Right ventricle myocardium inferior (tissue), 1 donor: ENCODE data around the gene RNF168. TPM values are rescaled to one million over a fixed set of nuclear protein-coding genes. Genes with fewer than 3 reads are reported as not detected.
"Not testable (repeated sequence)": the region's sequence is repeated elsewhere in the genome, so short reads cannot be mapped to it uniquely, and the experiment has no call there.

Experiments used
- ATAC-seq: fragments of 200-7000 bp; cut with Tn5 transposase; one replicate; pipeline ENCODE4 v1.9.1; 2020; ENCODE audit warnings: mild to moderate bottlenecking, moderate library complexity
- DNase-seq: peaks from one replicate; pipeline ENCODE4 v3.0.0; 2021; ENCODE audit errors: missing footprints
- intact Hi-C: fragments of 100-400 bp; cut with DNase I; formaldehyde crosslinking; loops from one replicate; pipeline ENCODE4 v1.11.0; 2022
- total RNA-seq: library from RNA; stranded (reverse); fragmentation: NEBNext Ultra II Directional; extraction: Animal tissue kit (Norgen Biotek cat#: 25700); gene quantifications from one replicate; pipeline ENCODE4 v1.2.1, GENCODE V29; 2021
- donor health status: DM: no; HTN: yes; CAD: no; lungs with severe emphysema.

The RNF168 gene
- total RNA-seq, 1 donor from 2014 or later: 21.9 TPM

GRCh38 chr3:196518966-196519717 lies 15.6 kb upstream of the RNF168 start:
- intact Hi-C loops: loop anchor here (2.0 to 5.0 kb wide), 3 partner anchors 32 to 437 kb away; partner anchors contain the start of gene TFRC
- peak; percentile 43 for ATAC-seq
- no peak for DNase-seq

- intact Hi-C loops: loop anchor here (2.0 to 5.0 kb wide), 3 partner anchors 31 to 436 kb away; partner anchors contain the start of gene TFRC
- ATAC-seq (no peak), DNase-seq (no peak)
Measured at GRCh38 chr3:196517919-196518318, 14.4 kb upstream of the RNF168 start.

GRCh38 chr3:196517162-196517800 lies 13.7 kb upstream of the RNF168 start:
- ATAC-seq (no peak), DNase-seq (no peak)
- intact Hi-C loops: loop anchor here (5.0 kb wide), 2 partner anchors 265 to 435 kb away; partner anchors contain the start of gene TFRC

- intact Hi-C loops: loop anchor here (5.0 kb wide), 2 partner anchors 263 to 433 kb away; partner anchors contain the start of gene TFRC
- DNase-seq: no peak
- peak; percentile 85 for ATAC-seq
Measured at GRCh38 chr3:196514913-196515621, 11.5 kb upstream of the RNF168 start, which contains the start of gene SMCO1. TSS of gene SMCO1 (minus strand) at chr3:196515346. CDS start at chr3:196515209, 137 bp downstream.

GRCh38 chr3:196514350-196514716 lies 10.8 kb upstream of the RNF168 start:
- ATAC-seq (no peak), DNase-seq (no peak)
- intact Hi-C loops: no loop called here

GRCh38 chr3:196513697-196514349 lies 10.3 kb upstream of the RNF168 start:
- DNase-seq (no peak), ATAC-seq (peak; percentile 37)
- intact Hi-C loops: no loop called here

GRCh38 chr3:196511646-196512425 lies 8.3 kb upstream of the RNF168 start:
- intact Hi-C loops, ATAC-seq: not testable (repeated sequence)

GRCh38 chr3:196511108-196511507 lies 7.5 kb upstream of the RNF168 start:
- DNase-seq, ATAC-seq, intact Hi-C loops: not testable (repeated sequence)

More at GRCh38 chr3:196511646-196512425, 8.3 kb upstream of the RNF168 start:
- DNase-seq: not testable (repeated sequence)

GRCh38 chr3:196506687-196507086 lies 3.1 kb upstream of the RNF168 start:
- DNase-seq (no peak), ATAC-seq (no peak)
- intact Hi-C loops: no loop called here

- intact Hi-C loops: loop anchor here (5.0 kb wide), 1 partner anchor 72 kb away; the partner anchor contains the start of gene UBXN7
- DNase-seq (no peak), ATAC-seq (no peak)
Measured at GRCh38 chr3:196504556-196504955, 988 bp upstream of the RNF168 start.

- DNase-seq, ATAC-seq: not testable (repeated sequence)
- intact Hi-C loops: loop anchor here (5.0 kb wide), 1 partner anchor 72 kb away; the partner anchor contains the start of gene UBXN7
Measured at GRCh38 chr3:196504077-196504398, 470 bp upstream of the RNF168 start.

GRCh38 chr3:196502775-196503195 lies 783 bp downstream of the RNF168 start:
- intact Hi-C loops: loop anchor here (1.0 to 5.0 kb wide), 2 partner anchors 70 to 215 kb away; partner anchors contain the start of genes PCYT1A and UBXN7
- peak; percentile 46 for ATAC-seq
- DNase-seq: no peak

- no peak for DNase-seq
- ATAC-seq: no peak
- intact Hi-C loops: loop anchor here (1.0 to 5.0 kb wide), 2 partner anchors 69 to 214 kb away; partner anchors contain the start of genes PCYT1A and UBXN7
Measured at GRCh38 chr3:196501316-196502044, 2.1 kb downstream of the RNF168 start.

GRCh38 chr3:196499807-196500524 lies 3.6 kb downstream of the RNF168 start:
- intact Hi-C loops: loop anchor here (5.0 kb wide), 1 partner anchor 68 kb away; the partner anchor contains the start of gene UBXN7
- ATAC-seq (no peak), DNase-seq (no peak)

GRCh38 chr3:196499061-196499460 lies 4.5 kb downstream of the RNF168 start:
- DNase-seq (no peak), ATAC-seq (no peak)
- intact Hi-C loops: no loop called here

- no peak for DNase-seq
- intact Hi-C loops: no loop called here
- no peak for ATAC-seq
Measured at GRCh38 chr3:196498297-196498696, 5.3 kb downstream of the RNF168 start.
